KMS-11 (cell line): ENCODE results near the gene PTGS1.
"Not testable (repeated sequence)": the region's sequence is repeated elsewhere in the genome, so short reads cannot be mapped to it uniquely, and the experiment has no call there.

Experiments
- H2AFZ ChIP-seq: fragments of 200-600 bp; sonication (generic); 2 replicates; pipeline ENCODE4 v1.6.1; 2016; ENCODE audit warnings: antibody characterized with exemption, mixed run types, low read depth
- H3K27ac ChIP-seq: fragments of 200-600 bp; sonication (generic); 2 replicates; pipeline ENCODE4 v1.6.1; 2016; ENCODE audit warnings: mild to moderate bottlenecking, mixed run types
- H3K27me3 ChIP-seq: fragments of 200-600 bp; sonication (generic); 2 replicates; pipeline ENCODE4 v1.6.1; 2017; ENCODE audit warnings: mild to moderate bottlenecking, low read depth, mixed run types, moderate library complexity; ENCODE audit not compliant: insufficient read depth
- H3K36me3 ChIP-seq: fragments of 200-600 bp; sonication (generic); 2 replicates; pipeline ENCODE4 v1.6.1; 2017; ENCODE audit warnings: mild to moderate bottlenecking, mixed run types; ENCODE audit not compliant: insufficient read depth
- H3K4me1 ChIP-seq: fragments of 200-600 bp; sonication (generic); 2 replicates; pipeline ENCODE4 v1.6.1; 2016; ENCODE audit warnings: mild to moderate bottlenecking, low read depth, mixed run types; ENCODE audit not compliant: poor library complexity, severe bottlenecking
- H3K4me2 ChIP-seq: fragments of 200-600 bp; sonication (generic); 2 replicates; pipeline ENCODE4 v1.7.0; 2016; ENCODE audit warnings: mild to moderate bottlenecking, mixed run types
- H3K4me3 ChIP-seq: fragments of 200-600 bp; sonication (generic); IDR thresholded peaks from 2 replicates; pipeline ENCODE4 v1.6.1; 2017; ENCODE audit warnings: low read depth, low read length, mixed read lengths; ENCODE audit not compliant: insufficient read depth
- H3K79me2 ChIP-seq: fragments of 200-600 bp; sonication (generic); 2 replicates; pipeline ENCODE4 v1.6.1; 2016; ENCODE audit warnings: low read depth, mixed run types; ENCODE audit not compliant: insufficient read depth
- H3K9ac ChIP-seq: fragments of 200-600 bp; sonication (generic); 2 replicates; pipeline ENCODE4 v1.6.1; 2016; ENCODE audit warnings: mild to moderate bottlenecking, mixed run types
- H4K20me1 ChIP-seq: fragments of 200-600 bp; sonication (generic); 2 replicates; pipeline ENCODE4 v1.6.1; 2016; ENCODE audit warnings: mild to moderate bottlenecking, mixed run types; ENCODE audit not compliant: insufficient read depth
- TF ChIP-seq, protein P1 (sequence below): fragments of 200-600 bp; sonication (generic); conservative IDR thresholded peaks from 2 replicates; pipeline ENCODE4 v1.6.1; 2017; ENCODE audit warnings: low read depth, mild to moderate bottlenecking, antibody characterized with exemption, low read length, moderate library complexity, mixed read lengths

PTGS1 gene

DNA sequence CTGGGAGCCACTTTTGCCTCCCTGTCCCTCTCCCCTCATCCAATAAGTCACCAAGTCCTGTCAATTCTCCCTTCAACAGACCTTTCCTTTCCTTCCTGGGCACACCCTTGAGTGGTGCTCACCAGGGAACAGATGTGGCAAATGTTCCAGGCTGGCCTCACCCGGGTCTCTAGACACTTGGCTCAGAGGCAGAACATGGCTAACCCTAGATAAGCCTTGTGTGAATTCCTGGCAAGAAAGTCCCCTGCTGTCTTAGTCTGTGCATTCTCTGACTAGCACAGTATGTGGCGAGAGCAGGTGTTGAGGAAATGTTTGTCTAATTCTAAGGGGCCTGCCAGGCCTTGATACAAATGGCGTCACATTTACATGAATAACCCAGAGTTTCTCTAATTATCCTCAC is 41.2 kb upstream of the PTGS1 start:
- H4K20me1 ChIP-seq = peaks cover 8% of the 10 kb centered on the region; the same call in 1 of the 2 replicates
- no peak overlapping the region for H3K4me3 ChIP-seq
- TF ChIP-seq, protein P1, sequence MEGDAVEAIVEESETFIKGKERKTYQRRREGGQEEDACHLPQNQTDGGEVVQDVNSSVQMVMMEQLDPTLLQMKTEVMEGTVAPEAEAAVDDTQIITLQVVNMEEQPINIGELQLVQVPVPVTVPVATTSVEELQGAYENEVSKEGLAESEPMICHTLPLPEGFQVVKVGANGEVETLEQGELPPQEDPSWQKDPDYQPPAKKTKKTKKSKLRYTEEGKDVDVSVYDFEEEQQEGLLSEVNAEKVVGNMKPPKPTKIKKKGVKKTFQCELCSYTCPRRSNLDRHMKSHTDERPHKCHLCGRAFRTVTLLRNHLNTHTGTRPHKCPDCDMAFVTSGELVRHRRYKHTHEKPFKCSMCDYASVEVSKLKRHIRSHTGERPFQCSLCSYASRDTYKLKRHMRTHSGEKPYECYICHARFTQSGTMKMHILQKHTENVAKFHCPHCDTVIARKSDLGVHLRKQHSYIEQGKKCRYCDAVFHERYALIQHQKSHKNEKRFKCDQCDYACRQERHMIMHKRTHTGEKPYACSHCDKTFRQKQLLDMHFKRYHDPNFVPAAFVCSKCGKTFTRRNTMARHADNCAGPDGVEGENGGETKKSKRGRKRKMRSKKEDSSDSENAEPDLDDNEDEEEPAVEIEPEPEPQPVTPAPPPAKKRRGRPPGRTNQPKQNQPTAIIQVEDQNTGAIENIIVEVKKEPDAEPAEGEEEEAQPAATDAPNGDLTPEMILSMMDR = no peak
- no peaks in the 10 kb centered on the region for H3K27me3 ChIP-seq
- H3K4me1 ChIP-seq = peaks cover 50% of the 10 kb centered on the region
- H2AFZ ChIP-seq = no peak overlapping the region
- H3K27ac ChIP-seq = no peak overlapping the region
- no peaks in the 10 kb centered on the region for H3K79me2 ChIP-seq
- no peak overlapping the region for H3K9ac ChIP-seq
- H3K4me2 ChIP-seq = no peak overlapping the region
- no peaks in the 10 kb centered on the region for H3K36me3 ChIP-seq

DNA sequence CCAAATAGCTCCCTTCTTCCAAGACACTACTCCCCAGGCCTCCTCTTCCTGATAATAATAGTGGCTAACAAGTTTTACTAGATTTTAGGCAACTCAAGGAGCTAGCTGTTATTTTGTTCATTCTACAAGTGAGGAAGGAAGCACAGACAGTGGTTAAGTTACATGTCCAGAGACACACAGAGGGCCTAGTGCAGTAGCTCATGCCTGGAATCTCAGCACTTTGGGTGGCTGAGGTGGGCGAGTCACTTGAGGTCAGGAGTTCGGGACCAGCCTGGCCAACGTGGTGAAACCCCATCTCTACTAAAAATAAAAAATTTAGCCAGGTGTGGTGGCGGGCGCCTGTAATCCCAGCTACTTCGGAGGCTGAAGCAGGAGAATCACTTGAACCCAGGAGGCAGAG is 40.4 kb upstream of the PTGS1 start:
- H3K27ac ChIP-seq, H3K79me2 ChIP-seq, H3K4me2 ChIP-seq, H3K27me3 ChIP-seq, H4K20me1 ChIP-seq, H3K4me3 ChIP-seq, H2AFZ ChIP-seq, H3K9ac ChIP-seq, H3K36me3 ChIP-seq: not testable (repeated sequence)
- H3K4me1 ChIP-seq = peaks cover 41% of the 10 kb centered on the region

DNA sequence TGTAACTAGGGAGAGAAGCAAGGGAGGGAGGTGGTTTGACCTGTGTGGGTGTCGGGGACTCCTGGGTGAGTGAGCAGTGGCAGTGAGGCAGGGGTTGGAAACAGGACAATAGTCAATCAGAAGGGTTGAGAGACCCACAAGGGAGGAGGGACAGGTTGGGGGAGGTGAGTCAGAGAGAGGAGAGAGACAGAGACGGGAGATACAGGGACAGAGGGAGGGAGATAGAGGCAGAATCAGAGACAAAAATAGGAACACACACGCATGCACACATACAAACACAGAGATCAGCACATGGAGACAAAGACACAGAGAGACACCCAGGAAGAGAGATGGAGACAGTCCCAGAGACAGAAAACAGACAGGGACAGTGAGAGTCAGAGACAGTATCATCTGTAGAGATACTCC is 39.3 kb upstream of the PTGS1 start:
- H2AFZ ChIP-seq = no peak overlapping the region

DNA sequence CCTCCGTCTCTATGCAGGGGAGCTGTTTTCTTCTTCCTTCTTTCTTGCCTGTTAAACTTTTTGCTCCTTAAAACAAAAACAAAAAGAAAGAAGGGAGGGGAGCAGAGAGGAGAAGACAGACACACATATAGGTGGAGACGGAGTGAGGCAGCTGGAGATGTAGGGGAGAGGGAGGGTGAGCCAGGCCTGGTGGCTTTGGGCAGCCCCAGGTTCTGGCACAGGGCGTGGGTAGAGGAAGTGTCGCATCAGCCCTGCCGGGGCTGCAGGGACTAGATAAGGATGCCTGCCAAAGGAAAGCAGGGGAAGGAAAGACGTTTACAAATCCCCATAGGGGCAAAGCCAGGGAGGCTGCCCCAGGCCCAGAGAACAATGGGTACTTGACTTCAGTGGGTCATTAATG is 38.7 kb upstream of the PTGS1 start:
- H3K9ac ChIP-seq = no peak overlapping the region
- no peak overlapping the region for H3K4me2 ChIP-seq

More for the DNA sequence above, 39.3 kb upstream of the PTGS1 start:
- H4K20me1 ChIP-seq = peaks cover 8% of the 10 kb centered on the region; the same call in 1 of the 2 replicates
- H3K27ac ChIP-seq = no peak overlapping the region
- TF ChIP-seq, protein P1 = no peak
- H3K4me2 ChIP-seq = no peak overlapping the region
- no peak overlapping the region for H3K9ac ChIP-seq
- H3K79me2 ChIP-seq = no peaks in the 10 kb centered on the region
- H3K36me3 ChIP-seq = no peaks in the 10 kb centered on the region
- H3K4me1 ChIP-seq = peaks cover 31% of the 10 kb centered on the region
- no peaks in the 10 kb centered on the region for H3K27me3 ChIP-seq
- H3K4me3 ChIP-seq = no peak overlapping the region

DNA sequence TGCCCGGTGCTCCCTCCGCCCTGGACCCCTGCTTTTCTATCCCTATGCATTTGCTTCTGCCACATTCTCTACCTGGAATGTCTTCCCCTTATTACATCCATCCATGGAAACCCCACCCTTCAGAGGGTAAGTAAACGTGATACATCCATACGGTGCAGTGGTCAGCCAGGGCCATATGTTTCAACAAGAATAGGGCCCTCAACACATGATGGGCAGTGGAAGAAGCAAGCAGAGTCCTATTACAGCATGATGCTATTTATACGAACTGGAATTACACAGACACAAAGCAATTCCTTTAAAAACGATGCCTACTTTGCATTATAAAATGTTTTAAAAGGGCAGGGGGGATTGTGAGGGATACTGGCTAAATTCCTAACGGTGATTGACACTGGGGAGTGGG is 38.2 kb upstream of the PTGS1 start:
- TF ChIP-seq, protein P1 = no peak
- H3K4me1 ChIP-seq = peaks cover 20% of the 10 kb centered on the region
- no peaks in the 10 kb centered on the region for H3K27me3 ChIP-seq
- no peak overlapping the region for H3K27ac ChIP-seq
- H2AFZ ChIP-seq = no peak overlapping the region
- H3K4me2 ChIP-seq = no peak overlapping the region
- H3K79me2 ChIP-seq = no peaks in the 10 kb centered on the region
- H3K36me3 ChIP-seq = no peaks in the 10 kb centered on the region
- no peak overlapping the region for H3K9ac ChIP-seq
- H4K20me1 ChIP-seq = peaks cover 5% of the 10 kb centered on the region; the same call in 1 of the 2 replicates
- H3K4me3 ChIP-seq = no peak overlapping the region

More for the DNA sequence above, 38.7 kb upstream of the PTGS1 start:
- Histone ChIP-seq H3K36me3 (no peaks in the 10 kb centered on the region), H3K4me3 (no peak overlapping the region), H3K4me1 (peaks cover 25% of the 10 kb centered on the region), H3K79me2 (no peaks in the 10 kb centered on the region), H3K27ac (no peak overlapping the region), H3K27me3 (no peaks in the 10 kb centered on the region), H4K20me1 (peaks cover 8% of the 10 kb centered on the region; the same call in 1 of the 2 replicates), H2AFZ (no peak overlapping the region)
- TF ChIP-seq, protein P1 = no peak
